Measurements from ENCODE around the gene AXIN2.
A peak's percentile ranks its signal among the peaks of the same experiment; 100 is the strongest.
"Not testable (repeated sequence)": the region's sequence is repeated elsewhere in the genome, so short reads cannot be mapped to it uniquely, and the experiment has no call there.

AXIN2 gene

GRCh38 chr17:65515959-65516948 is 45.2 kb downstream of the AXIN2 start:
- DNase-seq (ENCODE audit: low read depth), result peak; percentile 66

GRCh38 chr17:65515512-65515911 is 45.9 kb downstream of the AXIN2 start:
- DNase-seq (ENCODE audit: low read depth), result no peak

- peak; percentile 70 for DNase-seq (ENCODE audit: low read depth)
These were observed 46.9 kb downstream of the AXIN2 start for GRCh38 chr17:65514541-65514940.

GRCh38 chr17:65514082-65514481 is 47.4 kb downstream of the AXIN2 start:
- DNase-seq (ENCODE audit: low read depth), result peak; percentile 77

GRCh38 chr17:65511316-65511715 is 50.1 kb downstream of the AXIN2 start:
- no peak for DNase-seq (ENCODE audit: low read depth)

- no peak for DNase-seq (ENCODE audit: low read depth)
These were observed 52.4 kb downstream of the AXIN2 start for GRCh38 chr17:65509032-65509431.

- DNase-seq (ENCODE audit: low read depth), result not testable (repeated sequence)
These were observed 56.8 kb downstream of the AXIN2 start for GRCh38 chr17:65504673-65505072.

GRCh38 chr17:65504141-65504540 is 57.3 kb downstream of the AXIN2 start:
- DNase-seq (ENCODE audit: low read depth), result no peak

GRCh38 chr17:65503557-65503956 is 57.9 kb downstream of the AXIN2 start:
- DNase-seq (ENCODE audit: low read depth), result no peak

- DNase-seq (ENCODE audit: low read depth), result no peak
These were observed 62.6 kb downstream of the AXIN2 start for GRCh38 chr17:65498816-65499215.

GRCh38 chr17:65496801-65497200 is 64.6 kb downstream of the AXIN2 start:
- DNase-seq (ENCODE audit: low read depth), result no peak

- DNase-seq (ENCODE audit: low read depth), result no peak
These were observed 66.1 kb downstream of the AXIN2 start for GRCh38 chr17:65495122-65496055.

- no peak for DNase-seq (ENCODE audit: low read depth)
These were observed 71.9 kb downstream of the AXIN2 start for GRCh38 chr17:65489413-65490155.

- DNase-seq (ENCODE audit: low read depth), result no peak
These were observed 72.8 kb downstream of the AXIN2 start for GRCh38 chr17:65488665-65489064.

- no peak for DNase-seq (ENCODE audit: low read depth)
These were observed 73.5 kb downstream of the AXIN2 start for GRCh38 chr17:65487990-65488389.

- DNase-seq (ENCODE audit: low read depth), result no peak
These were observed 74.3 kb downstream of the AXIN2 start for GRCh38 chr17:65487161-65487560.

- DNase-seq (ENCODE audit: low read depth), result peak; percentile 16
These were observed 75.8 kb downstream of the AXIN2 start for GRCh38 chr17:65485388-65486299.

GRCh38 chr17:65484405-65484804 is 77.0 kb downstream of the AXIN2 start:
- DNase-seq (ENCODE audit: low read depth), result not testable (repeated sequence)

- DNase-seq (ENCODE audit: low read depth), result no peak
These were observed 78.0 kb downstream of the AXIN2 start for GRCh38 chr17:65483438-65483837.

GRCh38 chr17:65482201-65482600 is 79.2 kb downstream of the AXIN2 start:
- no peak for DNase-seq (ENCODE audit: low read depth)

GRCh38 chr17:65479282-65479681 is 82.2 kb downstream of the AXIN2 start:
- no peak for DNase-seq (ENCODE audit: low read depth)

Data from EH (cell line).